Right lobe of liver (tissue), 6 donors: Measurements from ENCODE around the gene ROPN1L. TPM values are rescaled to one million over a fixed set of nuclear protein-coding genes. Genes with fewer than 3 reads are reported as not detected.

Experiments used
- ATAC-seq, 4 donors: fragments of 200-7000 bp; cut with Tn5 transposase; one replicate each; pipeline ENCODE4 v1.9.1; 2020; ENCODE audit warnings: mild to moderate bottlenecking in 4 of 4, moderate library complexity in 4 of 4
- DNase-seq, 3 donors: peaks; one replicate each; pipeline ENCODE4 v3.0.0-alpha.2; 2020
- H3K27ac ChIP-seq, 3 donors: fragments of 200-600 bp; one replicate each; pipeline ENCODE4 v1.8.0; 2022
- H3K27me3 ChIP-seq, 2 donors: fragments of 200-600 bp; one replicate each; pipeline ENCODE4 v1.8.0; 2022
- H3K36me3 ChIP-seq, 4 donors: fragments of 200-600 bp; sonication (generic) in 1 of 4; one replicate each; pipeline versions ENCODE4 v1.5.1 to v1.8.0; 2017 to 2022; ENCODE audit warnings: control low read depth in 1 of 4
- H3K4me1 ChIP-seq, 4 donors: fragments of 200-600 bp; sonication (generic) in 1 of 4; one replicate each; pipeline versions ENCODE4 v1.5.1 to v1.8.0; 2017 to 2022; ENCODE audit warnings: control low read depth in 1 of 4
- H3K4me3 ChIP-seq, 3 donors: fragments of 200-600 bp; one replicate each; pipeline ENCODE4 v1.8.0; 2022
- H3K9me3 ChIP-seq, 4 donors: fragments of 200-600 bp; sonication (generic) in 1 of 4; one replicate each; pipeline versions ENCODE4 v1.5.1 to v1.8.0; 2017 to 2022; ENCODE audit warnings: control low read depth in 1 of 4
- CTCF ChIP-seq, 4 donors: fragments of 200-600 bp in 3 of 4; fragments of 450-650 bp in 1 of 4; IDR thresholded peaks; one replicate each; pipeline versions ENCODE4 v1.5.1 to v1.8.0; 2016 to 2022; ENCODE audit warnings: antibody characterized with exemption in 4 of 4, mild to moderate bottlenecking in 2 of 4
- POLR2A ChIP-seq: fragments of 450-650 bp; IDR thresholded peaks from one replicate; pipeline ENCODE4 v1.6.1; 2017; ENCODE audit warnings: antibody characterized with exemption, mild to moderate bottlenecking
- WGBS: methylation state at CpG from one replicate; pipeline ENCODE4 v1.1.6; 2018; ENCODE audit warnings: low coverage, low lambda C conversion rate; ENCODE audit not compliant: insufficient coverage; ENCODE audit errors: missing lambda C conversion rate; 5-methylcytosine and 5-hydroxymethylcytosine counted together
- intact Hi-C, 2 donors: fragments of 100-400 bp; cut with DNase I; formaldehyde crosslinking; loops; one replicate each; pipeline versions ENCODE4 v1.11.2 to v1.14.1; 2022
- total RNA-seq, 6 experiments: library from RNA; depleted of rRNA in 2 of 6; stranded (reverse); fragments of >200 nt in 2 of 6; fragmentation: NEBNext Ultra II Directional in 3 of 6; extraction: Animal tissue kit (Norgen Biotek cat#: 25700) in 3 of 6; gene quantifications; one replicate each; pipeline versions ENCODE4 v1.1.0 to v1.2.4, GENCODE V29; 2016 to 2023
- donor health status: DM: no; HTN: yes; CAD: no.
- donor health status: DM: no; HTN: no; CAD: no.
- donor health status: DM: no; HTN: no; CAD: no.
- donor health status: DM: no; HTN: yes; CAD: no.
- donor health status: DM: no; HTN: yes; CAD: no.

The ROPN1L gene
- total RNA-seq, 6 experiments from 2014 or later: 0.24 to 0.83 (median 0.40) TPM; not detected in 2

GRCh38 chr5:10448754-10449360, 7.2 kb downstream of the ROPN1L start:
- 75% methylated on average over 9 of the region's 11 CpGs for WGBS
- H3K4me1 ChIP-seq: no peaks in the 10 kb centered on the region
- ATAC-seq (no peak), DNase-seq (no peak)
- H3K9me3 ChIP-seq: no peaks in the 10 kb centered on the region
- TF ChIP-seq CTCF (IDR thresholded peaks at IDR 0.05): no peak
- no peak for TF ChIP-seq POLR2A
- H3K27me3 ChIP-seq: no peaks in the 10 kb centered on the region
- intact Hi-C loops: no loop called here
- no peak overlapping the region for H3K4me3 ChIP-seq
- no peaks in the 10 kb centered on the region for H3K36me3 ChIP-seq
- H3K27ac ChIP-seq: no peak overlapping the region

DNA sequence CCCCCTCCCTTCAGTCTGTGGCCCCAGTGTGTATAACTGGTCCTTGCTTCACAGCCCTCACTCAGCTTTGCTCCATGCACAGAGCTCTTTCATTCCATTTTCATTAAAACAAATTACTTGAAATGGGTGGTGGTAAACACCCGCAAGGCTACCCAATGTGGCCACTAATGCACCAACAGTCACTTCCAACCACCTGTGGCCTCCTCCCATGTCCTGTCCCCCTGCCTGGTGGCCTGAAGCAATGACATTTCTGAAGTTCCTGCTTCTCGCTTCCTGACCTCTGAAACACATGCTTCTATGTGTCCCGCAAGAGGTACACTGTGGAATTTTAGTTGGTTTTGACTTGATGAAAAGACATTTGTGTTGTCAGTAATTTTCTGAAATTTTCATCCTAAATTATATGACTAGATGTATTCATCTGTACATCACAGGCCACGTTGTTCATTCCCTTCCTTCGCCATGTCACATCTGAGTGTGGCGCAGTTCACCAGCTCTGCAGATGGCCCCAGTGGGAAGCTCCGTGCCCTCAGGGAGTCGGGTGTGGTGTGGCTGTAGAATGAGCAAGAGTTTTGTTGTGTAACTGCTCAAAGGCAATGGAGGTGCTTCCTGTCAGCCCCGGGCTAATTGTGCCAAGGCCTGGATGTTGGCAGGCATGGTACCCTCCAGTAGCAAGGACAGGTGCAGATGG, 9.6 kb downstream of the ROPN1L start:
- intact Hi-C loops: no loop called here
- no peak overlapping the region for H3K4me3 ChIP-seq
- H3K27me3 ChIP-seq: no peaks in the 10 kb centered on the region
- ATAC-seq (no peak), DNase-seq (no peak)
- no peak for TF ChIP-seq POLR2A
- TF ChIP-seq CTCF (IDR thresholded peaks at IDR 0.05): no peak
- H3K9me3 ChIP-seq: no peaks in the 10 kb centered on the region
- 66% methylated on average over 8 of the region's 9 CpGs for WGBS
- no peak overlapping the region for H3K27ac ChIP-seq
- H3K4me1 ChIP-seq: no peaks in the 10 kb centered on the region
- no peaks in the 10 kb centered on the region for H3K36me3 ChIP-seq

DNA sequence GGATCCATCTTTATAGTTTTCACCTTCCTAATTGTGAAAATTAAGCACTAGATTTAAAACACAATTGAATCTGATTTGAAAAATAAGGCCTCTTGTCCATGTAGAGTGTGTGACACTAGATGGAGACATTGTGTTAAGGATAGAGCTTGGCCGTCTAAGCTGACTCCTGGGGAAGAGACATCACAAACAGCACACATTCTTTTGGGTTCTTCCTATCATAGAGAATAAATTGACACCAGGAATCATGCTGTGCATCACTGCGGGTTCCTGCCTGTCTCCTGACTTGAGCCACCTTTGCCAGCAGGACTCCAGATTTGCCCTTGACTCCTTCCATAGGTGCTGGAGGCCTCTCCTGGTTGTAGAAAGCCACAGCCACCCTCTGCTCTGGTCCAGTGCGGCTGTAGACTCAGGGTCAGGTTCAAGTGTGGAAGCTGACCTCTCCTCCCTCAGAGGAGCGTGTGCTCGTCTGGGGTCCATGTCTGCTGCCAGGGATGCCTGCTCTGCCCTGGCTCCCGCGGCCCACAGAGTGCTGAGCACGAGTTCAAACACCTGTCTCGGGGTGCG, 11.2 kb downstream of the ROPN1L start:
- WGBS: 0% methylated on average over 2 of the region's 10 CpGs
- peaks cover 0 to 4% (median 0%) of the 10 kb centered on the region in 4 donors for H3K4me1 ChIP-seq
- peak; percentile 90 to 96 (median 94) for ATAC-seq
- TF ChIP-seq POLR2A (no peak), CTCF (IDR thresholded peaks at IDR 0.05) (peak; percentile 74 to 85 (median 74))
- H3K4me3 ChIP-seq: no peak overlapping the region
- intact Hi-C loops: no loop called here
- H3K27ac ChIP-seq: no peak overlapping the region
- DNase-seq: peak in 1 of 3 donors; percentile 47
- H3K36me3 ChIP-seq: no peaks in the 10 kb centered on the region
- H3K27me3 ChIP-seq: no peaks in the 10 kb centered on the region
- H3K9me3 ChIP-seq: no peaks in the 10 kb centered on the region

- peaks cover 0 to 7% (median 0%) of the 10 kb centered on the region in 4 donors for H3K4me1 ChIP-seq
- ATAC-seq (peak in 1 of 4 donors; percentile 29), DNase-seq (peak in 1 of 3 donors; percentile 37)
- no peaks in the 10 kb centered on the region for H3K36me3 ChIP-seq
- H3K9me3 ChIP-seq: no peaks in the 10 kb centered on the region
- TF ChIP-seq CTCF (IDR thresholded peaks at IDR 0.05) (no peak), POLR2A (no peak)
- no peaks in the 10 kb centered on the region for H3K27me3 ChIP-seq
- intact Hi-C loops: no loop called here
- WGBS: 70% methylated on average over 8 of the region's 8 CpGs
- no peak overlapping the region for H3K4me3 ChIP-seq
- no peak overlapping the region for H3K27ac ChIP-seq
Measured at GRCh38 chr5:10453545-10453944, 11.9 kb downstream of the ROPN1L start.
